ENCODE results near the gene DENND6B. TPM values are rescaled to one million over a fixed set of nuclear protein-coding genes. Genes with fewer than 3 reads are reported as not detected.

Gene DENND6B
- total and polyA plus RNA-seq, 2 of the 13 experiments (the other 11 are each of a cell fraction or from before 2014, with no cell fraction given): 0.95 to 3.8 TPM

DNA sequence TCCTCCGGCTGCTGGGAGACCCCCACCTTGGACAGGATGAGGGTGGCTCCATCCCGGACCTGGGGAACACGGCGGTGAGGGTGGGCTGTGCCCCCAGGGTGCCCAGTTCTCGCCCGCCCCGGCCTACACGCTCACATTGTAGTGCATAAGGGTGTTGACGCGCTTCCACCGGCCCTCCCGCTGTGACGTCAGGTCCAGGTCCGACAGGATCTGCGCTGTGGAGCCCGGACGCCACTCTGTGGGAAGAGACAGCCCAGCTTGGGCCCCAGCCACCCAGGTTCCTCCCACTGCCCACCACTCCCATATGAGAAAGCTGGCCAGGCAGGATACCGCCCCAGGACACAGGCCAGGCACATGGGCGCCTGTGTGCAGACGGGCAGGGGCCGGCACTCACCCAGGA, 48.4 kb downstream of the DENND6B start:
- Histone ChIP-seq H3K9ac (ENCODE audit: insufficient read depth, low read depth, low read length) (no peak overlapping the region), H3K27me3 (ENCODE audit: control insufficient read depth in 1 of 2, insufficient read depth in 2 of 2, low read length in 2 of 2) (no peaks in the 10 kb centered on the region), H3K27ac (ENCODE audit: extremely low read length, insufficient read depth, low read length) (no peak overlapping the region), H3K4me1 (ENCODE audit: insufficient read depth, low read length) (peaks cover 6% of the 10 kb centered on the region), H3K4me2 (ENCODE audit: low read depth, low read length) (no peak overlapping the region), H3K9me3 (ENCODE audit: low read length) (no peaks in the 10 kb centered on the region), H3K79me2 (ENCODE audit: insufficient read depth, low read length) (no peaks in the 10 kb centered on the region), H3K36me3 (replicated peaks in 1 of 2; ENCODE audit: control insufficient read depth in 1 of 2, insufficient read depth in 2 of 2, low read length in 2 of 2) (peaks cover 34 to 45% of the 10 kb centered on the region in 2 experiments; a peak in 4 of 5 replicates), H3K4me3 (replicated peaks in 1 of 3; ENCODE audit: insufficient read depth in 1 of 3, low read depth in 2 of 3, low read length in 3 of 3) (no peak overlapping the region), H2AFZ (ENCODE audit: low read length) (no peak overlapping the region), H4K20me1 (ENCODE audit: insufficient read depth, low read length) (0 out of 2 replicates have a peak, but pooled peaks cover 3% of the 10 kb centered on the region)
- ChIA-PET POLR2A (no interaction called here), CTCF (ENCODE audit: low intra/inter-chr PET ratio, low total read pairs) (interaction anchor here (0.6 to 1.3 kb wide), 3 partner anchors 48 to 192 kb away, joined by 3 to 4 read pairs (median 3); partner anchors contain the start of gene DENND6B)
- WGBS (ENCODE audit: low lambda C conversion rate): no CpG with 5 or more reads among the region's 21 CpGs
- TF ChIP-seq HNRNPL (IDR thresholded peaks at IDR 0.05; ENCODE audit: low read depth, low read length): no peak; the same call in 1 of the 2 replicates
- no peak for DNase-seq (ENCODE audit: low spot score)
- no peak for ATAC-seq
- intact Hi-C loops (cut with micrococcal nuclease; ENCODE audit: unreplicated experiment) (no loop called here), in situ Hi-C loops (cut with HindIII; ENCODE audit: extremely low pct_ligation_motif_present, low pct_unique_long_range_greater_than_20kb) (loop anchor here (5.0 kb wide), 1 partner anchor 49 kb away; the partner anchor contains the start of gene DENND6B)
- BruUV-seq (replicated peaks): no TSS peak
- no peak for FAIRE-seq

GRCh38 chr22:50277761-50278160, 49.1 kb downstream of the DENND6B start:
- peaks cover 33 to 41% of the 10 kb centered on the region in 2 experiments; a peak in 4 of 5 replicates for H3K36me3 ChIP-seq (replicated peaks in 1 of 2; ENCODE audit: control insufficient read depth in 1 of 2, insufficient read depth in 2 of 2, low read length in 2 of 2)
- ATAC-seq (no peak), FAIRE-seq (no peak), DNase-seq (ENCODE audit: low spot score) (no peak)
- H2AFZ ChIP-seq (ENCODE audit: low read length): no peak overlapping the region
- in situ Hi-C loops (cut with HindIII; ENCODE audit: extremely low pct_ligation_motif_present, low pct_unique_long_range_greater_than_20kb): loop anchor here (5.0 kb wide), 1 partner anchor 50 kb away; the partner anchor contains the start of gene DENND6B
- no TSS peak for BruUV-seq (replicated peaks)
- 95% methylated on average over 15 of the region's 25 CpGs for WGBS (ENCODE audit: low lambda C conversion rate)
- no peak overlapping the region for H3K9ac ChIP-seq (ENCODE audit: insufficient read depth, low read depth, low read length)
- no peak overlapping the region for H3K4me3 ChIP-seq (replicated peaks in 1 of 3; ENCODE audit: insufficient read depth in 1 of 3, low read depth in 2 of 3, low read length in 3 of 3)
- 0 out of 2 replicates have a peak, but pooled peaks cover 3% of the 10 kb centered on the region for H4K20me1 ChIP-seq (ENCODE audit: insufficient read depth, low read length)
- CTCF ChIA-PET (ENCODE audit: low intra/inter-chr PET ratio, low total read pairs): interaction anchor here (2.5 kb wide), 1 partner anchor 49 kb away, joined by 133 read pairs; the partner anchor contains the start of gene DENND6B
- no peaks in the 10 kb centered on the region for H3K27me3 ChIP-seq (ENCODE audit: control insufficient read depth in 1 of 2, insufficient read depth in 2 of 2, low read length in 2 of 2)
- intact Hi-C loops (cut with micrococcal nuclease; ENCODE audit: unreplicated experiment): no loop called here
- H3K79me2 ChIP-seq (ENCODE audit: insufficient read depth, low read length): no peaks in the 10 kb centered on the region
- no peaks in the 10 kb centered on the region for H3K9me3 ChIP-seq (ENCODE audit: low read length)
- H3K4me2 ChIP-seq (ENCODE audit: low read depth, low read length): no peak overlapping the region
- peaks cover 6% of the 10 kb centered on the region for H3K4me1 ChIP-seq (ENCODE audit: insufficient read depth, low read length)
- H3K27ac ChIP-seq (ENCODE audit: extremely low read length, insufficient read depth, low read length): no peak overlapping the region
- POLR2A ChIA-PET: no interaction called here
- TF ChIP-seq TAF1 (CRISPR knock-in tag; IDR thresholded peaks at IDR 0.05) (no peak), ARID4A (CRISPR knock-in tag; IDR thresholded peaks at IDR 0.05; ENCODE audit: borderline replicate concordance) (no peak), TBP (CRISPR knock-in tag; IDR thresholded peaks at IDR 0.05) (no peak), LCORL (IDR thresholded peaks at IDR 0.05) (no peak), LCORL (CRISPR knock-in tag; IDR thresholded peaks at IDR 0.05) (no peak), ZSCAN21 (CRISPR knock-in tag; IDR thresholded peaks at IDR 0.05; ENCODE audit: borderline replicate concordance) (no peak), ZNF281 (CRISPR knock-in tag; IDR thresholded peaks at IDR 0.05; ENCODE audit: borderline replicate concordance) (no peak), ZNF432 (CRISPR knock-in tag; IDR thresholded peaks at IDR 0.05; ENCODE audit: borderline replicate concordance) (no peak), ZNF501 (CRISPR knock-in tag; IDR thresholded peaks at IDR 0.05) (no peak), U2AF2 (IDR thresholded peaks at IDR 0.05; ENCODE audit: low read depth, low read length) (no peak), ZSCAN22 (CRISPR knock-in tag; IDR thresholded peaks at IDR 0.05) (no peak)

All from HepG2 (cell line).